Fibroblast of villous mesenchyme (primary cell): ENCODE results near the gene CROT. TPM values are rescaled to one million over a fixed set of nuclear protein-coding genes. Genes with fewer than 3 reads are reported as not detected.

Experiments used
- DNase-seq: peaks from one replicate; pipeline ENCODE4 v3.0.0-alpha.2; 2010; ENCODE audit warnings: low read depth
- H3K4me3 ChIP-seq: 2 replicates; pipeline ENCODE4 v1.5.1; 2011; ENCODE audit warnings: low read depth, mild to moderate bottlenecking, low read length
- total RNA-seq: library from RNA; depleted of rRNA; stranded (reverse); fragments of >200 nt; gene quantifications from 2 replicates; pipeline ENCODE4 v1.2.3, GENCODE V29; 2012
- TF ChIP-seq, protein P1 (sequence below): IDR thresholded peaks from 2 replicates; pipeline ENCODE4 v1.5.1; 2012; ENCODE audit warnings: low read depth, mild to moderate bottlenecking, low read length; ENCODE audit not compliant: insufficient read depth

CROT gene
- total RNA-seq, 1 donor = 34.1 TPM

DNA sequence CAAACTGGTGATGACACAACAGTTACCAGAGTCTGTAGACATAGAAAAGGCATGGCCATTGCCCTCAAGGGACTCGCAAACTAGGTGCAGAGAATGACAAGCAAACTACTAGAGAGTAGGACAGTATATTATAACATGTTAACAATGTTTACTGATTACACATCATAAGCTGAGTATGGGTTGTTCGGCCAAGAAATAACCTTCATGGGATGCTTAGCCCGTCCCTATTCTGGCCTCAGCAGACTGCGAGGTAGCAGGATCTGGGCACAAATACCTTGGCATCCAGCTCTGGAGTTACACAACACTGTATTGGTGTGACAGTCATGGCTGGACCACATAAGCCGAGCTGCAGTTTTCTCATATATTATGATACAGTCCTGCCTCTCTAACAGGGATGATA is 78.6 kb downstream of the CROT start:
- H3K4me3 ChIP-seq = no peak overlapping the region
- no peak for DNase-seq
- TF ChIP-seq, protein P1, sequence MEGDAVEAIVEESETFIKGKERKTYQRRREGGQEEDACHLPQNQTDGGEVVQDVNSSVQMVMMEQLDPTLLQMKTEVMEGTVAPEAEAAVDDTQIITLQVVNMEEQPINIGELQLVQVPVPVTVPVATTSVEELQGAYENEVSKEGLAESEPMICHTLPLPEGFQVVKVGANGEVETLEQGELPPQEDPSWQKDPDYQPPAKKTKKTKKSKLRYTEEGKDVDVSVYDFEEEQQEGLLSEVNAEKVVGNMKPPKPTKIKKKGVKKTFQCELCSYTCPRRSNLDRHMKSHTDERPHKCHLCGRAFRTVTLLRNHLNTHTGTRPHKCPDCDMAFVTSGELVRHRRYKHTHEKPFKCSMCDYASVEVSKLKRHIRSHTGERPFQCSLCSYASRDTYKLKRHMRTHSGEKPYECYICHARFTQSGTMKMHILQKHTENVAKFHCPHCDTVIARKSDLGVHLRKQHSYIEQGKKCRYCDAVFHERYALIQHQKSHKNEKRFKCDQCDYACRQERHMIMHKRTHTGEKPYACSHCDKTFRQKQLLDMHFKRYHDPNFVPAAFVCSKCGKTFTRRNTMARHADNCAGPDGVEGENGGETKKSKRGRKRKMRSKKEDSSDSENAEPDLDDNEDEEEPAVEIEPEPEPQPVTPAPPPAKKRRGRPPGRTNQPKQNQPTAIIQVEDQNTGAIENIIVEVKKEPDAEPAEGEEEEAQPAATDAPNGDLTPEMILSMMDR = no peak

DNA sequence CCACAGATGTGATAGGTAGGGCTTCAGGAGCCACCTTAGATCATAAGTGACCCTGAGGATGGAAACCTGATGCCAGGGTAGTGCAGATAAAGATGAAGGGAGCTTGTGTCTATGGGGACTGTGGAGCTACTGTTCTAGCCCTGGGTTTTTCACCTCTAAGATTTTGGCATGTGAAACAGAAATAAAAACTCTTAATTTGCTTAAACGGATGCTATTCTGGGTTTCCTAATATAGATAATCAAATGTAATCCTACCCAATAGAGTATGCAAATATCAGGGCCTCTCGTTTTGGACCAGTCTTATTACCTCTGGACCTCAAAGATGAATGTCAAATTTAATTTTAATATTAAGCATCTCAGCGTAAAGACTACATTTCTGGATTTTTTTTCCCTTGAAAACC is 80.7 kb downstream of the CROT start:
- no peak for DNase-seq
- no peak overlapping the region for H3K4me3 ChIP-seq
- TF ChIP-seq, protein P1 = no peak

DNA sequence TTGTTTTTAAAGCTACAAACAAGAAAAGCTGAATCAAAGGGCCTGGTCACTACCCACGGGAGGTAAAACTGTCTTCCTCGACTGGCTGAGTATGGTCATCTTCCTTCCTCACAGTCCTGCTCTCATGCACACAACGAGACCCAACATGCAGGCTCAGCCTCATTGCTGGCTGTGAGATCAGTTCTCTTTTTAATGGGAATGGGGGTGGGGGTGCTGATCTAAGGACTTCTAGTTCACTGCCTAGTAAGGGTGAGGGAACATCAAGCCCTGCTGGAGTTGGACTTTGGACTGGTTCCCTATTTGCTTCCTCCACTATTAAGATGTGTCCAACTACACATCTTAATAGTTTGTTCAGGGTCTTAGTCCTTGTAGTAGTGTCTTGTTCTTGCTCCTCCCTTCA is 81.8 kb downstream of the CROT start:
- no peak overlapping the region for H3K4me3 ChIP-seq
- TF ChIP-seq, protein P1 = no peak
- DNase-seq = no peak

DNA sequence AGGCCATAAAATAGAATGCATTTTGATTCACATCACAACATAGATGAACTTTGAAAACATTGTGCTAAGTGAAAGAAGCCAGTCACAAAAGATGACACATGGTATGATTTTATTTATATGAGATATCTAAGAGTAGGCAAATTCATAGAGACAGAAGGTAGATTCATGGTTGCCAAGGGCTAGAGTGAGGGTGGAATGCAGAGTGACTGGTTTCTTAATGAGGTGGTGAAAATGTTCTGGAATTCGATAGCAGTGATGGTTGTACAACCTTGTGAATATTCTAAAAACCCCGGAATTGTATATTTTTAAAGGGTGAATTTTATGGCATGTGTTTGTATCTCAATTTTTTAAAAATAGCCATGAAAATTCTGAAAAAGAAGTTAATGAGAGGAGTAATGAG is 87.1 kb downstream of the CROT start:
- TF ChIP-seq, protein P1 = no peak
- H3K4me3 ChIP-seq = no peak overlapping the region
- no peak for DNase-seq

DNA sequence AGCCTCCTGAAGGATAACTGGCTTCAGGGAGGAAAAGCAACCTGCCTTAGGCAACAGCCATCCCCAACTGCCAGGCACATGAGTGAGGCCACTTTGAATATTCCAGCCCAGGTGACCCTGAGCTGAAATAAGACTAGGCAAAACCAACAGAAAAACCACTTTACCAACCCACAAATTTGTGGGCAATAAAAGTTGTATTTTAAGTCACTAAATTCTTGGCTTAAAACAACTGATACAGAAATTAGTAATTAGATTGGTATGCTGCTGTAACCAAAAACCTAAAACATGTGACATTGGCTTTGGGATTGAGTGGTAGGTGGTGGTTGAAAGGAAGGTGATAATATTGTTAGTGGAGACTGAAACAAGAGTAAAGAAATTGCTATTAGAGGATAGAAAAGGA is 90.1 kb downstream of the CROT start:
- no peak overlapping the region for H3K4me3 ChIP-seq
- TF ChIP-seq, protein P1 = no peak
- no peak for DNase-seq

DNA sequence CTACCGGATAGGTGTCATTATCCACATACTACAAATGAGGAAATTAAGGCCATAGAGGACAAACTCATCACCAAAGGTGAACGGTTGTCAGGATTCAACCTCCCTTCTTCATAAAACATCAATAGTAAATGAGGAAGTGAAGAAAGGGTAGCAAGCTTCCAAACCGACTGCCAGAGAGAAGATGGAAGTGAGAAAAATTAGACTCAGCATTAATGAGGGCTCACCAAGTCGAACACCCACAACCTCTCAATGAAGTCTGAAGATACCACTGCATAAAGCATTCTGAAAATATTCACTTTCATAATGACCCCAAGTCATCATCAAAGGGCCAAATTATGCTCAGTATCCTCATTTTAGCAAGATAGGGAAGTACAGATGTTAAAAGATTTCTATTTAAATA is 100.4 kb downstream of the CROT start:
- H3K4me3 ChIP-seq = no peak overlapping the region
- DNase-seq = no peak
- TF ChIP-seq, protein P1 = no peak

DNA sequence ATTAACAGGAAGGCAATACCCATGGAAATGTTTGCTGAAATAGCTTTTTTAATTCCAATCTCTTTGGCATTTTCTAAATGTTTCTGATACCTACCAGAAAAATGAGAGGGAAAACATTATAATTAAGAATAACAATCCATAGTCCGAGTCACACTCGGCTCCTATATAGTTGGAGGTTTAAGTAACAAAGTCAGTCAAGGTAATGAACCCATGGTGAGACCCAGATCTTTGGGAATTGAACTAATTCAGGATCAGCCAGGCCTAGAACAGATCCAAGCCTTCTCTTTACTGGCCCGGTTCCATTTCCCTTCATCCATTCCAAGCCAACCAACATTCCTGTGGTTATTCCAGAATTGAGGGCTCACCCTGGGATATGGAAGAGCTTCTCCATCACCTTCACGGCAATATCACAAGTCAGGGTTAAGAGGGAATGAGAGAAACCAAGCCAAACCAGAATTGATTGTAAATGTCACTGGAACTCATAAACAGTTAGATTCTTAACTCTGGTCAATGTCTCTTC is 101.7 kb downstream of the CROT start:
- TF ChIP-seq, protein P1 = no peak
- no peak for DNase-seq
- H3K4me3 ChIP-seq = no peak overlapping the region
